Astrocyte of the spinal cord (primary cell): ENCODE results near the gene GRM4.

Source experiments
- DNase-seq: peaks from one replicate; pipeline ENCODE4 v3.0.0; 2011; ENCODE audit warnings: low read depth, low spot score
- H3K4me3 ChIP-seq: 2 replicates; pipeline ENCODE4 v1.5.1; 2011; ENCODE audit warnings: low read depth, mild to moderate bottlenecking, low read length, moderate library complexity
- in situ Hi-C: cut with HindIII; loops from 2 replicates; pipeline ENCODE4 v1.10.0; 2017; ENCODE audit warnings: low sequenced_read_pairs
- TF ChIP-seq, protein P1 (sequence below): IDR thresholded peaks from 2 replicates; pipeline ENCODE4 v1.5.1; 2012; ENCODE audit warnings: low read depth, mild to moderate bottlenecking, low read length, inconsistent platforms

GRM4 gene

GRCh38 chr6:34146801-34147592 is 1.1 kb upstream of the GRM4 start:
- in situ Hi-C loops: no loop called here
- no peak overlapping the region for H3K4me3 ChIP-seq
- TF ChIP-seq, protein P1, sequence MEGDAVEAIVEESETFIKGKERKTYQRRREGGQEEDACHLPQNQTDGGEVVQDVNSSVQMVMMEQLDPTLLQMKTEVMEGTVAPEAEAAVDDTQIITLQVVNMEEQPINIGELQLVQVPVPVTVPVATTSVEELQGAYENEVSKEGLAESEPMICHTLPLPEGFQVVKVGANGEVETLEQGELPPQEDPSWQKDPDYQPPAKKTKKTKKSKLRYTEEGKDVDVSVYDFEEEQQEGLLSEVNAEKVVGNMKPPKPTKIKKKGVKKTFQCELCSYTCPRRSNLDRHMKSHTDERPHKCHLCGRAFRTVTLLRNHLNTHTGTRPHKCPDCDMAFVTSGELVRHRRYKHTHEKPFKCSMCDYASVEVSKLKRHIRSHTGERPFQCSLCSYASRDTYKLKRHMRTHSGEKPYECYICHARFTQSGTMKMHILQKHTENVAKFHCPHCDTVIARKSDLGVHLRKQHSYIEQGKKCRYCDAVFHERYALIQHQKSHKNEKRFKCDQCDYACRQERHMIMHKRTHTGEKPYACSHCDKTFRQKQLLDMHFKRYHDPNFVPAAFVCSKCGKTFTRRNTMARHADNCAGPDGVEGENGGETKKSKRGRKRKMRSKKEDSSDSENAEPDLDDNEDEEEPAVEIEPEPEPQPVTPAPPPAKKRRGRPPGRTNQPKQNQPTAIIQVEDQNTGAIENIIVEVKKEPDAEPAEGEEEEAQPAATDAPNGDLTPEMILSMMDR: no peak
- peak; percentile 18 for DNase-seq

- DNase-seq: peak; percentile 49
- TF ChIP-seq, protein P1: no peak
- in situ Hi-C loops: no loop called here
- H3K4me3 ChIP-seq: peak overlapping the region; percentile 2
Observed at GRCh38 chr6:34145161-34146020, 496 bp downstream of the GRM4 start.

DNA sequence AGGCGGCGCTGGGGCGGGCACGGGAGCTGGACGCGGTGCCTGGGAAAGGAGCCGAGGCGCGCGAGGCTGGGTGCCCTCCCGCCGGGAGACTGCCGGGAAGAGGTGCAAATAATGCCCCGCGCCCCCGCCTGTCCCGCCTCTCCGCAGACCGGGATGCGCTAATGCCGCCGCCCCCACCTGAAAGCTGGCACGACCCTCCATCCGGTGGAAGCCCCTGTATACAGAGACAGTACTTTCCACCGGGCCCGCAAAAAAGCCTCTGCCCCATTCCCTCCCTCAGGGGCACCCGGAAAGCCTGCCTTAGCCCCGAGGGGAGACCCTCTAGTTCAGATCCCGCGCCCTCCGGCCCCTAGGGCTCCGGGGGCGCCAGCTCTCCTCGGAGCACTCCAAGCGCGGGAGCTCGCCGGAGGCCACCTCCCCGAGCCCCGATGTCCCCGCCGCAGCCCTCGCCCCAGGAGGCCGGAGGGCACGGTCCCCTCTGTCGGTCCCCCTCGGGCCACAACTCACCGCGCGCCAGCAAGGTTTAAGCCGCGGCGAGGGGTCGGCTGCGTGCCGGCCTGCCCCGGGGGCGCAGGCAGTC is 1.2 kb downstream of the GRM4 start:
- in situ Hi-C loops: no loop called here
- no peak overlapping the region for H3K4me3 ChIP-seq
- DNase-seq: no peak
- TF ChIP-seq, protein P1: no peak

DNA sequence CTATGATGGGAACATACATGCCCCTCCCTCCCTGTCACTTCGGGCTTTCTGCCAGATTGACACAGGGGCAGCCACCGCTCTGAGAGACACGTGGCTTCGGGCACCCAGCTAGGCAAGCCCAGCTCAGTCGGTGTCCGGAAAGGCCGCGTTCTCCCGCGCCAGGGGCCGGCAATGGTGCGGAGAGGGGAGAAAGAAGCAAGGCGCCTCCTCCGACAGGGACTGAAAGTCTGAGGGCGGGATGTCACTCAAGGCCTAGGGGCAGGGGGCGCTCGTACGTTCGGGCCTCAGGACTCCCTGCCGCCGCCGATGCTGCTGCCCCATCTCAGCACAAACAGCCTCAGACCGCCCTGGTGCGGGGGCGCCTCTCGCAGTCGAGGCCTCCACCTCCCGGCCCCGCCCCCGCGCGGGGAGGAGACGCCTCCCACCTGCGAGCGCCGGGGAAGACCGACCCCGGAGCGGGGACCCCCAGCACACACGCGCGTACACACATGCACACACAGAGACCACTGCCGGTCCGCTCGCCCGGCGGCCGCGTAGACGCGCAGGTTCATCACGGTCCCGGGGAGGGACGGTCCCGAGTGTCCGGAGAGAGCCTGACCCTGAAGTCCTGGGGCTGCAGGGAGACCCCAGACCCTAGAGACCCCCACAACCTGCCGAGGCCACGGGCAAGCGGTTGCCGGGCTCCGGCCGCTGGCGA is 1.9 kb downstream of the GRM4 start:
- no peak overlapping the region for H3K4me3 ChIP-seq
- DNase-seq: no peak
- in situ Hi-C loops: no loop called here
- TF ChIP-seq, protein P1: peak; percentile 10

DNA sequence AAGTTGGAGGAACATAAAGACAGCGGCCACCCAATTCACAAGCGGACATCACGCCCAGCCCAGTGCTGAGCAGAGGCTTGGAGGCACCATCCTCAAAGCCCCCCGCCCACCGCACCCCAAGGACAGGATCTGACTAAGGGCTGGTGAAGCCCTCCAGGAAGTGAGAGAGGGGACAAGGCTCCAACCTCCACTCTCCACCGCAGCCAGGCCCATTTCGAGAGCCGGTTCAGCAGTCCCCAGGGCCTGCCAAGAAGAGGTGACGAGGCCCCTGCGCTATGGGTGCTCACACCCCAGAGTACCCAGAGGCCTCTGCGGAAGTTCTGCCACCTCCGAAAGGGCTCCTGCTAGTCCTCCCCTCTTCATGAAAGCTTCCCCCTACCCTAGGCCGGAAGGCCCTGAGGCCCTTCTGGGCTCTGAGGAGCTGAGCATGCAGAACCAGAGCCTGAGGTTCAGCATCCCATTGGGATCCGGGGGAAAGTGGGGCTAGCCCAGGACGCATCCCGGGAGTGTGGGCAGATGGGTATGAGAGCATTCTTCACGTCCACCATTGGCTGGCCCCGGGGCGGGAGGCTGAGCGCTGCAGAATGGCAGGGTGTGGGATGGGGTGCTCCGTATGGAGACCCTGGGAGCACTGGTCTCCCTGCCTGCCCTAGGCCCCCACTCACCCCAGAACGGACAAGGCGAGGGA is 2.5 kb downstream of the GRM4 start:
- no peak for DNase-seq
- in situ Hi-C loops: no loop called here
- TF ChIP-seq, protein P1: no peak
- no peak overlapping the region for H3K4me3 ChIP-seq
